GM04504 (cell line): ENCODE results near the gene RNF4.
"Not testable (repeated sequence)": the region's sequence is repeated elsewhere in the genome, so short reads cannot be mapped to it uniquely, and the experiment has no call there.

ENCODE experiments used
- DNase-seq: peaks from one replicate; pipeline ENCODE4 v3.0.0-alpha.2; 2012; ENCODE audit warnings: low read depth

The RNF4 gene

DNA sequence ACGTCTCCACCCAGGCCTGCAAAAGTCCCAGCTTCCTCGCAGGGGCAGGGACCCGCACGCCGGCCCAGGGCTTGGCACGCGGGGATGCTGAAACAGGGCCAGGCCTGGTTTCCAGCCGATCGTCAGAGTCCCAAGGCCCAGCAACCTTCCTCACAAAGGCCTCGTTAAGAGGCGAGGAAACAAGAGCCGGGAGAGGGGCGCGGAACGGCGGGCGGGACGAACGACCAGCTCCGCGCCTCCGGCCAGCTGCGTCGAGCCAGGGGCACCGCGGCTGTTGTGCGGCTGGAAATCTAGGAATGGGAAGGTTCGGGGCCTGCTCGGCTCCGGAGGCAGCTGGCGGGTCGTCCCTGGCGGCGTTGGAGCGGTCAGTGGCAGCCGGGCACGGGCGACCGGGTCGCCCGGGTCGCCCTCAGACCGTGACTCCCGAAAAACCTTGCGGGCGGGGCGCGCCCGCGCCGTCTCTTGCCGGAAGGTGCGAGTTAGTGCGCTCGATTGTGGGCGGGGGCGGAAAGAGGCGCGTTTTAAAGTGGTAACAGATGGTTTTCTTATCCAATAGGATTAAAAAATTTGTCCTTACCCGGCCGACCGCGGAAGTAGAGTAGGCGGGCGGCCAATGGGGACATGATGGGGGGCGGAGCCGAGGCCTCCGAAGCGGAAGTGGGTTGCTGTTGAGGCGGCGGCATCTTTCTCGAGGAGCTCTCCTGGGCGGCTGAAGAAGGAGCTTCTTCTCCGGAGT is at the start of gene RNF4:
TSS of gene RNF4 (plus strand) at position 651 of the 736 bp plus-strand sequence. CDS start 21,388 bp downstream, outside the sequence.
- peak; percentile 92 for DNase-seq

- DNase-seq: no peak
These were observed 49.1 kb upstream of the RNF4 start for GRCh38 chr4:2419814-2420213.

GRCh38 chr4:2421928-2422327 is 47.0 kb upstream of the RNF4 start:
- DNase-seq: no peak

DNA sequence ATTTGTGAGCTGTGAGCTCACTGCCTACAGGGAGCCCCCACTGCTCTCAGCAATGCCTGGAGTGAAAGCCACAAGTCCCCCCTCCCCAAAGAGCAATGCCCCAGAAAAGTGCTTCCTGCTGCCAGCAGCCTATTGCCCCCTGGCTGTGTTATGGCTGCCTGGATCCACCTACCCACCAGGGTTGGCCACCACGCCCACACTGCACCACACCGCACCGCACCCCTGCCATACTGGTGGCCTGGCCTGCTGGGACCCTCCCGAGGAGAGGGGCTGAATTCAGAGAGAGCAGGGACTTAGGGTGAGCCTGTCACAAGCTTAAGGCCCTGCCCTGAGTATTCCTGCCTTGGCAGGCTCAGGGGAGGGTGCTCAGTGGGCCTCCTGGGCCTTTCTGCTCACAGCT is 45.8 kb upstream of the RNF4 start:
- no peak for DNase-seq

DNA sequence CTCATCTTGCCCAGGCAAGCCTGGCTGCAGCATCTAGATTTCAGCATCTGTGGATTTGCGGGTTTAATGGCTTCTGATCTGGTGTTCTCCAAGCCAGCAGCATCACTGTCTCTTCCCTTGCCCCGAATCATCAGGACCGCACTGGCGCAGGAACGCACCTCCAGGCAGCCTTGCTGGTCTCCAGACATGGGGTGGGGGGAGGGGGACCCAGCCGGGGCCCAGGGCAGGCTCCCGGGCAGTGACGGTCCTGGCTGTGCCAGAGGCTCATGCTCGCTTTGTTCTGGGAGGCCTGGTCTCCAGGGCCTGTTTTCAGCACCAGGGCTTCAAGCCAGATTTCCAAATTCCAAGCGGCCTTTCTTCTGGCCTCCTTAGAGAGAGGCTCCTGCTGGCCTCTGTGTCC is 45.2 kb upstream of the RNF4 start:
- no peak for DNase-seq

- DNase-seq: no peak
These were observed 44.3 kb upstream of the RNF4 start for GRCh38 chr4:2424581-2424980.

GRCh38 chr4:2425386-2426068 is 43.4 kb upstream of the RNF4 start:
- no peak for DNase-seq

- DNase-seq: no peak
These were observed 42.9 kb upstream of the RNF4 start for GRCh38 chr4:2426069-2426397.

DNA sequence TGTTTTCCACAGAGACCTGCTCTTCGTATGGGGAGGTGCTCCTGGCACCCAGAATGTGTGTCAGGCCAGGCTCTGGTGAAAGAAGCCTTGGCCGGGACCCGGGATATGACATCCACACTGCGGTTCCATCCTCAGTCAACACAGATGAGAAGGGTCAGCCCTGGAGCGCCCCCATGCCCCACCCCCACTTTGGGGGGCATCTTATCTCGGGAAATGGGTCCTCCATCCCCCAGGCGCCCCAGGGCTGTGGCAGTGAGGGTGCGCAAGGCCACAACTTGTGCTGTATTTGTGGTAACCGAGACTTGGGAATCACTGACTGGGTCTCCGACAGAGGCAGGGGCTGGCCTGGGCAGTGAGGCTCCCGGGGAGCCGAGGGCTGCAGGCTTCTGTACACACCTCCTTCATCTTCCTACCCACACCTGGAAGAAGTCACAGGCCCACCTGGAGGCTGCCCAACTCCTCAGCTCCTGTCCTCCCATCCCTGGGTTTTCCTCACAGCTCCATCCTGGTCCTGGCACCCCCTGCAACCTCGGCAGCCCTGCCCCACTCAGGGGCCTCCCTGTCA is 42.1 kb upstream of the RNF4 start:
- DNase-seq: no peak

GRCh38 chr4:2427383-2428334 is 41.2 kb upstream of the RNF4 start:
- no peak for DNase-seq

DNA sequence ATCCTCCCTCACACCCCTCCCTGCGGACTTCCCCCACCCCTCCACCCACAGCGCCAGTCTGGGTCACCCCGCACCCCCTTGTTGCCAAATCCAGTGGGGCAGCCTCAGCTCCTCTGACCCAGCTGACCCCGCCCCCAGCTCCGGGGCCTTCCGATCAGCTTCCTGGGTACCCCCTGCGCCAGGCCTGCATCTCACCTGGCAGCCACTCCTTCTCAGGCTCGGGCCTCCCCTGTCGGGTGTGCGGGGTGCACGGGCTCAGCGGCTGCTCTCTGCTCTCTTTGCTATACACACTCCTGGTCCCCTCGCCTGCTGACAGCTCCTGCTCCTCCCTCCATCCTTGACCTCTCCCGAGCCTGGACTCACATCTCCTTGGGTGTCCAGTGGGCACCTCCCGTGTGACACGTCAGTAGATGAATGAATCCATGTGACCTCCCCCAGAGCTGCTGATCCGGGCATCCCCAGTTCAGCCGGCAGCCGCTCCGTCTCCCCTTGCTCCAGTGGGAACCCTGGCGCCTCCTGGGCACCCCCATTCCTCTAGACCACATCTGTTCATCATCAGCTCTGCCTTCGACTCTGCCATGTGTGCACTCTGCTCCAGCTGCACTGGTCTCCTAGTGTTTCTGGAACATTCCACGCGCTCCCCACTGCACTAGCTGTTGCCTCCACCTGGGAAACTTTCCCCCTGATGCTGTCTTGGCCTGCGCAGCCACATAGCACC is 40.3 kb upstream of the RNF4 start:
- no peak for DNase-seq

DNA sequence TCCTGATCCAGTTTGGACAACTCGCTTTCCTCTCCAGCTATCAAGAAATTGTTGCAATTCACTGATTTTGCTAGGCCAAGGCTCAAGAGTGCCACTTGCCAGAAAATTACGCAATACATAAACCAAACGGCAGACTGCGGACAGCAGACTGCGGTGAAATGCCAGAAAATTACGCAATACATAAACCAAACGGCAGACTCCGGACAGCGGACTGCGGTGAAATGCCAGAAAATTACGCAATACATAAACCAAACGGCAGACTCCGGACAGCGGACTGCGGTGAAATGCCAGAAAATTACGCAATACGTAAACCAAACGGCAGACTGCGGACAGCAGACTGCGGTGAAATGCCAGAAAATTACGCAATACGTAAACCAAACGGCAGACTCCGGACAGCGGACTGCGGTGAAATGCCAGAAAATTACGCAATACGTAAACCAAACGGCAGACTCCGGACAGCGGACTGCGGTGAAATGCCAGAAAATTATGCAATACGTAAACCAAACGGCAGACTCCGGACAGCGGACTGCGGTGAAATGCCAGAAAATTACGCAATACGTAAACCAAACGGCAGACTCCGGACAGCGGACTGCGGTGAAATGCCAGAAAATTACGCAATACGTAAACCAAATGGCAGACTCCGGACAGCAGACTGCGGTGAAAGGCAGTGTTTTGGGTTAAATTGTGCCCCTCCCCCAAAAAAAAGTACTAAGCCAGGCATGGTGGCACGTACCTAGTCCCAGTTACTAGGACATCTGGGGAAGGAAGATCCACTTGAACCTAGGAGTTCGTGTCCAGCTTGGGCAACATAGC is 38.8 kb upstream of the RNF4 start:
- DNase-seq: not testable (repeated sequence)

- no peak for DNase-seq
These were observed 36.9 kb upstream of the RNF4 start for GRCh38 chr4:2432004-2432403.

DNA sequence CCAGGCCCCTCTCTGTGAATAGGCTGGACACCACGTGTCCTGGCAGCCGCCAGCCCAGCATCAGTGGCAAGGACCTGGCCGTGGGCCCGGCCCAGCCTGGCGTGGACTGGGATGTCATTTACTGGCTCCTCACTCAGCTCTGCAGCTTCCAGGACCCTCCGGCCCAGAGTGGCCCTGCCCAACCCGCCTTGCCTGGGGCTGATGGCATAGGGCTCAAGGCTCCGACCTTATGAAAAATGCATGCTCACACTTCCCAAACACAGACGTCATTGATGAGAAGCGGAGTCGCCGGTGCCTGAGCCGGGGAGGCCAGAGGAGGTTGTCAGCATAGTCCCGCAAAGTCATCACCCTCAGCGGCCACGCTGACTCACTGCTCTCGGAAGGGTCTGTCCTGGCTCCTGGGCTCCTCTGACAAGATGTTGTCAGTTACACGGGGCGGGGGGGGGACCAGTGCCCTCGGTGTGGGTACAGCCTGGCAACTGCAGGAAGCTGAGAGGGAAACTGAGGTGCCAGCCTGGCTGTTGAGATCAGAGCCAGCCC is 35.8 kb upstream of the RNF4 start:
- no peak for DNase-seq

DNA sequence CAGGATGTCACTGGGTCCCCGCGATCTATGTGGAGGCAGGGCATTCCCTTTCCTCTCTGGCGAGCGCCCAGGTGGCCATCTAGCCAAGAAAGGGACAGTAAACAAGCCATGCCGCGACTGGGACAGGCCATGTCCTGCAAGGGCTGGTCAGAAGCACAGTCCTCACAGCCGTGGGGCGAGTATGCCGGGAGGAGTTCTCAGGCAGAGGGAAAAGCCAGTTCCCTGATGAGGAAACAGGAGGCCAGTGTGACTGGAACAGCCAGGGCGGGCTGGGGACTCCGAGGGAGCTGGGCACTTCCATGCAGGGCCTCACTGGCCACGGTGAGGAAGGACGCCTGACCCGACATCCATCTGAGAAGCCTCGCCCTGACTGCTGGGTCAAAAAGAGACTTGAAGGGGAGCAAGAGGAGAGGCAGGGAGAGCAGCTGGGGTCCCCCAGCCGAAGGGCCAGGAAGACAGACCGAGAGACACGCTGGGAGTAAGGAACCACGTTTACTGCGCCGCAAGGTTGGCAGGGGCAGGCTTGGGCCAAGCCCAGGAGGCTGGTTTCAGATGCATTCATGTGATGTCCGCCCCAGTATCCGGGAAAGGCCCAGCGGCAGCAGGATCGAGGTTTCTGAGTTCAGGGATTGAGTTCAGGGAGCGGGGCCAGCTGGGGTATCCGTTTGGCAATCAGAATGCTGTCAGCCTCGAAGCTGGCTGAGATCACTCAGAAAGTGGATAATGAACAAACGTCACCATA is 35.1 kb upstream of the RNF4 start:
- DNase-seq: no peak

DNA sequence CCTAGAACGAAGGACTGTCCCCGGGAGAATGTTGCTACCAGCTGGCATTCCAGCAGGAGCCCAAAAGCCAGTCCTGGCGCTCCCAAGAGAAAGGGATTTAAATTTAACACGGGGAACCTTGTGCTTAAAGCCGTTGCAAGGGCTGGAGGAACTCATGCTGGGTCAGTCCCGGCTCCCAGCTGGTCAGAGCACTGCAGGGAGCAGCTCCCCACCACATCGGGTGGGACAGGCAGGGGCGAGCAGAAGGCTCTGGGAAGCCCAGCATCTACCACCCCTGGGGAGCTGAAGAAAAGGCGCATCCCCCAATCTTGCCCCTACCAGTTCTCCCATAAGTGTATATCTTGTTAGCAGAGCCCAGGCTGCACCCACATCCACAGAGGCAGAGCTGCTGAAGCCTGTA is 34.5 kb upstream of the RNF4 start:
- no peak for DNase-seq

GRCh38 chr4:2436301-2436700 is 32.6 kb upstream of the RNF4 start:
- DNase-seq: peak; percentile 19

DNA sequence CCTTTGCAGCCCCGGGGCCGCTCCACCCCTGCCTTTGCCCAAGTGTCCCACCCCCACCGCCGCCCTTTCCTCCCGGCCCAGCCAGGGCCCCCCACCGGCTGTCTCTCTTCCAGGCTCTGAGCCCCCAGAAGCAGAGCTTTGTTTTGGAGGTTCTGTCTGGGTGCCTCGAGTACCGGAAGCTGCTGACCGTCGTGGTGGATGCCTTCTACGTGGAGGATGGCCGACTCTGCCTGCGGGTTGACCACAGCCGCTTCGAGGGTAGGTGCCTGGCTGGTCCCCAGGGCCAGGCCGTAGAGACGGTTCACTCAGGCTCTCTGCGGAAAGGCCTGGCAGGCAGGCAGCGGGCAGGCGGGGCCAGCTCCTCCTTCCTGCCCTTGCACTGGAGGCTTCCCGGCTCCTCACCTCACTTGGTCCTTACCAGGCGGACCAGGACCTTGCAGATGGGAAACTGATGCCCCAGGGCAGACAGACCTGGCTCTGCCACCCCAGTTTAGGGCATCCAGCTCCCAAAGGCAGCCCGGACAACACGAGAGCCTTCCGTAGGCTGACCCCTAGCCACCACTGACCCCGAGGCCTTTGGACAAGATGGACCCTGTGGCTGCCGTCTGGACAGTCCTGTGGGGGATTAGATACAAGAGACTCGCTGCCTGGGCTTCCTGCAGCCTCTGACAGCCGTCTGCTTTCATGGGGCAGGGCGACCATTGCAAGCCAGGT is 32.0 kb upstream of the RNF4 start:
- DNase-seq: no peak
